T-helper 2 cell (primary cell): ENCODE results near the gene PNMA6F.
"Not testable (repeated sequence)": the region's sequence is repeated elsewhere in the genome, so short reads cannot be mapped to it uniquely, and the experiment has no call there.

Source experiments
- DNase-seq, 5 experiments: peaks; one replicate each; pipeline versions ENCODE4 v3.0.0 to v3.0.0-alpha.2; 2012 to 2022

PNMA6F gene

DNA sequence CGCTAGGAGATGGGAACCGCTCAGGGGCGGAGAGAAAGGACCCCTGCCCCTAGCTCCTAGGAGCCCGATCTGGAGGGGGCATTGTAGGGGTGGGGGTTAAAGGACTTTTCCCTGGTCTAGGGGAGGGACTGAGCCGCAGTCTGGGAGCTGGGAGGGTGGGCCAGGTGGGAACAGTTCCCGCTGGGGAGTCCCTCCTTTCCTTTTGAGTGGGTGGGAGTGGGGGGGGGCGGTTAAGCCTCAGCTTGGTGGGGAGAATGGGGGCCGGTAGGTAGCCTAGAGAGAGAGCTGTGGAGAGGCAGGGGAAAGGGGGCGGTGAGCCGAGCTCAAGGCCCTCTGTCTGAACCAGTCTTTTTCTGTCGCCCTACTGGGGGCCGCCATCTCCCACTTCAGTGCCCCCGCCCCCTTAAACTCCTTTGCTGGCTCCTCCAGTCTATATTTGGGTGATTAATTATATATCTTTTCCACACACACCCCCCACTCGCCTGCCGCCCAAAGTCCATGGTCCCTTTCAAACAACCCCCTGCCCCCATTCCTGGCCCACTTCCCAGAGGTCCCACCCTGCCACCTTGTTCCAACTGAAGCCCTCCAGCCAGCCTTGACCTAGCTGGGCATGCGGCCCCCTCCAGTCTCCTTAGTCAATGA lies 13.2 kb upstream of the PNMA6F start:
- no peak for DNase-seq

DNA sequence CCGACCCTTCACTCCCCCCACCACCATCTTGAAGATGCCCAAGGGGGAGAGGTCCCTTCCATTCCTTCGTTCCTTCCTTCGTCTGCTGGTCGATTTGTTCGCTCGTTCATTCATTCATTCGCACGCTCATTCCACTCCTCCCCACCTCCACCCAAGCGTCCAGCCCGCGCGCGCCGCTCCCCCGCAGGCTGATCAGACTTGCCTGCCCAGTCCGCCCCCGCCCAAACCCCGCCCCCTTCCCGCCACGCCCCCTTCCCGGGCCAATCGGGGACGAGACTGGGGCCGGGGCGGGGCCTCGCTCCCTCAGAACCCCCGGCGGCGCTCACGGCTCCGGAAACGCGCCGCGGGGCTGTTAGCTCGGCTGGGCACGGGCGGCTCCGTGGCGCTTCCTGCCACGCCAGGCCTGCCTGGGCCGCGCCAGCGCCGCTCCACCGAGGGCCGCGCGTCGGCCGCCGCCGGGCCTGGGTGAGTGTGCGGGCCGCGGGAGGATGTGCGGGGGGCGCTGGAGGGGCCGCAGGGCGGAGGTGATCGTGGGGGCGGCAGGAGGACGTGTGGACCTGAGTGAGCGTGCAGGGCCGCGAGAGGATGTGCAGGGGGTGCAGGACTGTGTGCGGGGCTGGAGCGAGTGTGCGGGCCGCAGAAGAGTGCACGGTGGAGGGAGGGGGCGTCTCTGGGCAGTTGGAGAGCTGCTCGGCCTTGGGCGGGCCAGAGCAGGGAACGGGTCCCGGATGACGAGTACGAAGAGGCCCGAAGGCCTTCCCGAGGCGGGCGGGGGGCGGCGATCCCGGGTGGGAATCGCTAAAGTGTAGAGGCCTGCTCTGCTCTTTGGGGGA lies 12.5 kb upstream of the PNMA6F start, which contains the start of gene ZNF275:
Gene ZNF275 (plus strand): TSS at position 333 of the 833 bp plus-strand sequence. CDS start 2,527 bp downstream, outside the sequence.
- DNase-seq = peak; percentile 60 to 89 (median 72)

DNA sequence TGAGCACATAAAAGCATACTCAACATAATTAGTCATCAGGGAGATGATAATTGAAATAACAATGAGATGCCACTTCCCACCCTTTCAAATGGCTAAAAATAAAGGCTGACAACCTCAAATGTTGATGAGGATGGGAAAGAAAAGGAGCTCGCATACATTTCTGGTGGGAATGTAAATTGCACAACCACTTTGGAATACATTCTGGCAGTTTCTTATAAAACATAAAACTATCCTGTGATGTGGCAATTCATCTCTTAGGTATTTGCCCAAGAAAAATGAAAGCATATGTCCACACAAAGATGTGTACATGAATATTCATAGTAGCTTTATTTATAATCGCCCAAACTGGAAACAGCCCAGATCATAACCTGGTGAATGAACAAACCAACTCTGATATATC lies 11.7 kb upstream of the PNMA6F start:
- DNase-seq = no peak

DNA sequence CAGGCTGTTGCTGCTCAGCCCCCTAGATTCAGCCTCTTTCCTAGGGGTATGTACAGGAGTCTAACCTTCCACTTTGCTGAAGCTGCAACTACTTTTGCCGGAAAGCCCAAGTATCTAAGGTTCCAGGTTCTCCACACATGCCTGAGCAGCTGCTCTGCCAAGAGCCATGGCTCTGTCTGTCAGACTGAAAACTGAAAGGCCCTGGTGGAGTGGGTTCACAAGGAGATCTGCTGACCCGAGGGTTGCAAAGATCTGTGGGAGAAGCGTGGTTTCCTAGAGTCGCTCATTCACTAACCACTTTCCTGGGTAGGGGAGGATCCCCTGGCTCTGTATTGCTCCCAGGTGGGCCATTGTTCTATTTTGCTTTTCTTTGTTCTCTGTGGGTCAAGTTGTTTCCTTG lies 6.0 kb upstream of the PNMA6F start:
- DNase-seq = no peak

DNA sequence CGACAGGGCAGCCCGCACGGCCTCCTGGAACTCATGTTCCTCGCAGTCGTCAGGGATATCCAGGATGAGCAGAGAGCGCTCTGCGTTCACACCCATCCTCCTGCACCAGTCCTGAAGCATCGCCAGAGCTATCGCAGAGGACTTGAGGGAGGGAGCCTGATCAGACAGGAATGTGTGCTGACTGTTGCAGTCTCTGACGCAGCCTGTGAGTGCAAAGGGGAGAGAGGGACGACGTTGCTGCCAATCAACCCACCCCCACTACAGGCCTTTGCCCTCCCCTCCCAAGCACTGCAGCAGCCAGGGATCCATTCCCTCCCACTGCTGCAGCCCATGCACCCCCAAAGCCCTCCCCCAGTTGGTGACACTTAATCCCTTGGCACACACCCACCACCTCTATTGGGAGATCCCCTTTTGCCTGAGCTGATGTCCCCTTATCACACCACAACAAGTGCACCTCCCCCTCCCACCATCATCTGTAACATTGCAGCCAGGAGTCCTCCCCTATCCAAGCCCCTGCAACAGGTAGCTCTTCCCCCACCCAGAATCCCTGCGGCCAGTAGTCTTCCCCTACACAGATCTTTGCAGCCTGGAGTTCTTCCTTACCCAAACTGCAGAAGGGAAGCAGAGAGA lies 897 bp downstream of the PNMA6F start:
- DNase-seq = no peak

DNA sequence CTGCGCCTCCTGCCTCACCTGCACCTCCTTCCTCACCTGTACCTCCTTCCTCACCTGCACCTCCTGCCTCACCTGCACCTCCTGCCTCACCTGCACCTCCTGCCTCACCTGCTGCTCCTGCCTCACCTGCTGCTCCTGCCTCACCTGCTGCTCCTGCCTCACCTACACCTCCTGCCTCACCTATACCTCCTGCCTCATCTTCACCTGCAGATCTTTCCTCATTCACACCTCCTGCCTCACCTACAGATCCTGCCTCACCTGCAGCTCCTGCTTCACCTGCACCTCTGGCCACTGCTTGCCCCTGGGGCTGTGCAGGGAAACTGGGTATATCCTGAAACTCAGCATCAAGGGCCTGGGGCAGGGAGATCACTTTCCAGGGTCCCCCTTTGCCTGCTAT lies 1.5 kb downstream of the PNMA6F start:
- DNase-seq = not testable (repeated sequence)

DNA sequence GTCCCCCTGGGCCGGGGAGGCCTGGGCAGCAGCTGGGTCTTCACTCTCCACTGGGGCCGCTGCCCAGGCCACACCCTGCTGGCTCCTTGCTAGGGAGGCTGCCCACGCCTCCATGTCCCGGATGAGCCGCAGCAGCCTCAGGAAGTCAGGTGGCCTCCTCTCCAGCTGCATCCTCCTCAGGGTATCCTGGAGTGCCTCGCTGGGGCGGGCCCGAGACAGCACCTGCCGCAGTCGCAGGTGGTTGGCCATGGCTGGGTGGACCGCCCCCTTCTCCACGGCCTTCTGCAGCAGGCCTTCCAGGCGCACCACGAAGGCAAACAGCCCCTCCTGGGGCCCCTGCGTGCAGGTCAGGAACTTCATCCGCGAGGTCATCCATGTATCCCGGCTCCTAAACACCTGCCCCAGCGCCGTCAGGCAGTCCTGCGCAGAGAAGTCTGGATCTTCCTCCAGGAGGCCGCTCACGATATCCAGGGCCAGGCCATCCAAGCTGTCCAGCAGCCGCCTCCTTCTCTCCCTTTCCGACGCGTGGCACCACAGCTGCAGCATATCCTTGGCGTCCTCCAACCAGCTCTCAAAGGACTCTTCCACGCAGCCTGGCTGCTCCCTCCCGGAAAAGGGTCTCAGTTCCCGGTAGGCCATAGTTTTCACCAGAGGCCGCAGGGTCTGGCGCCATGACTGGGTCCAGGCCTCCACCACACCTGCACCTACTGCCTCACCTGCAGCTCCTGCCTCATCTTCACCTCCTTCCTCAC lies 2.1 kb downstream of the PNMA6F start:
- no peak for DNase-seq

DNA sequence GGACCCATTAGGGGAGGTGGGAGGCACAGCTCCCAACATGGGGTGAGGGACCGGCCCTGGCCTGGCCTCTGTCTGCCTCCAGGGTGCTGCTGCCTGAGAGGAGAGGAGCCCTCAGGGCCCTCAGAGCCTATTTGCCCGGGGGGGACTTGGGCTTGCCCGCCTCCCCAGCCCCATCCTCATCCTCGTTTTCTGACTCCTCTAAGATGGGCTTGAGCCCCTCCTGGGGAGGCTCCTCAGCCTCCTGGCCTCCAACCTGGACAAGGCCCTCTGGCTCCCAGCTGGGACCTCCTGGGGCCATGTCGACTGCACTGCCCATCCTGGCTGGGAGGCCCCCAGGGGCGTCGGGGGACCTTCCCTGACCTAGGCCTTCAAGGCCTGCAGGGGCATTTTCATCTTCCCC lies 2.8 kb downstream of the PNMA6F start:
- DNase-seq = no peak

DNA sequence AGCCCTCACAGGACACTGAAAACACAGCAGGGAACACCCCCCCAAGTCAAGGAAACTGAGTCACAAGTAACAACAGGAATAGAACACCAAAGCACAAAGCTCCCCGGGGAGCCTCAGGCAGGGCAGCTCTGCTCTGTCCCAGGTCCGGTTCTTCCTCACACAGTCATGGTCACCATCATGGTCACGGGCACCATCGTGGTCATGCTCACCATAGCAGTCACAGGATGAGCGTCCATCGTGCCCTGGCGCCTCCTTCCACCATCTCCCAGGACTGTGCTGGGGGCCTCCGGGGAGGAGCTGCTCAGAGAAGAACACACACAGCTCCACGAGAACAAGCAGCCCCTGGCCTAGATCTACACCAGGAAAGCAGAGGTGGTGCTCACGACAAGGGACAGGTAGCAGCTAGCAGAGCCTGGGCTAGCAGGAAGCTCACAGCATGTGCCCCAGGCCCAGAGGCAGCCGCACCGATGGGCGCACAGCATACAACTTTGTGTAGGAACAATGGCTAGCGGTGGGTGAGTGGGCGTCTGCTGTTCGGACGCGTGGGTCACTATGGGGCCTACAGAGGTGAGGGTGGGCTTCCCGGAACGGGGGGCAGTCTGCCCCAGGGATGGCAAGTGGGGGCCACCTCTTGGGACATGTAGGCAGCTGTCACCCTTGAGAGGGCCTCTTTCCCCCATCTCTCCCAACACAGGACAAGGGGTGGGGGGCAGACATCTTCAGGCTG lies 3.4 kb downstream of the PNMA6F start:
- no peak for DNase-seq

DNA sequence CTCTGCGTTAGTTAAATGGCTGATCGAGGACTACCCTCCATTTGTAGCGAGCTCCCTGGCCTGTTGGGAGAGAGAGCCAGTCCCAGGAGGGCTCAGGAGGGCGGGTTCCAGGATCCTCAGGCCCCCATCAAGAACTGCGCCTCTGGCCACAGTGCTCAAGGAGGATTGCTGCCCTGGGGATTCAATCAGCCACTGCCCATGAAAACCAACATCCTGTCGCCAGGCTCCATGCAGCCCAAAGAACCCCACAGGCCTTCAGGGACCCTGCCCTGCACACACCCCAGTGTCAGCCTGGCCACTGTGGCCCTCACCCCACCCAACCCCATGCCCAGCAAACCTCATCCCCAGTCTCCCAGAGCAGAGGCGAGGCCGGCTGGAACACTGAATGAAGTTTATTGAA lies 4.3 kb downstream of the PNMA6F start:
- no peak for DNase-seq

DNA sequence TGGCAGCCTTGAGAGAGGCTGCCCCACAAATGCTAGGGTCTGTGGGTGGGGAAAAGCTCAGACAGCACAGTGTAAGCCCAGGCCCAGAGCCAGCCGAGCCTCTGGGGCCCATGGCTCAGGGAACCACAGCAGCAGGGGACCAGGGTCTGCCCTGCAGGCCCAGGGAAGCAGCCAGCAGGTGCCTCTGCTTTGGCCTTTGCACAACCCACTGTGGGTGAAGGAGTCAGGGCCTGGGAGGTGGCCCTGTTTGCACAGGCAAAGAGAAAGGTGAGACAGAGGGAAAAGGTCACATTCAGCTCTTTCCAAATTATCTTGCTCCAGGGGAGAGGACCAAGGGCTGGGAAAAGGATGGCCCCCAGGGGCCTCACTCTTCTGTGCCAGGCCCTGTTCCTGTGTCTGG lies 8.7 kb downstream of the PNMA6F start:
- DNase-seq = no peak

DNA sequence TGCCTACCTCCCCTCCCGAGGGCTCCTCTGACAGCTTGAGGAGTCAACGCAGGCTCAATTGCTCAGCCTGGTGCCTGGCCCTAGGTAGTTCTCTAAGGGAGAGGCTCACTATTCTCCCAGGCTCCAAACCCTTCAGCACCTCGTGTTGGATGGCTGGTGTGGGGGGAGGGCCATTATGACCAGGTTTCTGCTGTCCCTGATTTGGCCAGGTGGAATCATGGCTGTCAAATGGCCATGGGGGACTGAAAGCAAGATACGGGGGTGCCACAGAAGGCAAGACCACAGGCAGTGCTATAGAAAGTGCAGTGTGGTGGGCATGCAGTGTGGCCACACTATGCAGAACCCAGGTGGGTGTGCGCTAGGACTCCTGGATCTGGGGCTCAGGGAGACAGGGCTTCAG lies 9.5 kb downstream of the PNMA6F start:
- DNase-seq = no peak

DNA sequence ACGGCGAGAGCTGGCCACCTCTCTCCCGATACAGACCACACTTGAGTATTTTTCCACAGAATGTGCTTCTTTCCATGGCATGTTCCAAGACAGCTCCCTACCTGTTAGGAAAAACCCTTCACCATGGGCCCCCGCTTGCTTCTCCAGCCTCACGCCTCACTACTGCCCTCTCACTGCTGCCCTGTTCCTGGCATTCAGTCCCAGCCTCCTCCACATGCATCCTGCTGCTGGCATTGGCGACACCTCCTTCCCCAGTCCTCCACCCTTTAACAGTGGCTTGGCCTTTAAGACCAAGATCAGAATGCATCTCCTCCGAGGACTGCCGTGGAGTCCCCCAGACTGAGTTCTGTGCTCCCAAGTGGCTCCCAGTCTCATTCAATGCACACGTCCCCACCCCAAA lies 10.7 kb downstream of the PNMA6F start:
- no peak for DNase-seq

DNA sequence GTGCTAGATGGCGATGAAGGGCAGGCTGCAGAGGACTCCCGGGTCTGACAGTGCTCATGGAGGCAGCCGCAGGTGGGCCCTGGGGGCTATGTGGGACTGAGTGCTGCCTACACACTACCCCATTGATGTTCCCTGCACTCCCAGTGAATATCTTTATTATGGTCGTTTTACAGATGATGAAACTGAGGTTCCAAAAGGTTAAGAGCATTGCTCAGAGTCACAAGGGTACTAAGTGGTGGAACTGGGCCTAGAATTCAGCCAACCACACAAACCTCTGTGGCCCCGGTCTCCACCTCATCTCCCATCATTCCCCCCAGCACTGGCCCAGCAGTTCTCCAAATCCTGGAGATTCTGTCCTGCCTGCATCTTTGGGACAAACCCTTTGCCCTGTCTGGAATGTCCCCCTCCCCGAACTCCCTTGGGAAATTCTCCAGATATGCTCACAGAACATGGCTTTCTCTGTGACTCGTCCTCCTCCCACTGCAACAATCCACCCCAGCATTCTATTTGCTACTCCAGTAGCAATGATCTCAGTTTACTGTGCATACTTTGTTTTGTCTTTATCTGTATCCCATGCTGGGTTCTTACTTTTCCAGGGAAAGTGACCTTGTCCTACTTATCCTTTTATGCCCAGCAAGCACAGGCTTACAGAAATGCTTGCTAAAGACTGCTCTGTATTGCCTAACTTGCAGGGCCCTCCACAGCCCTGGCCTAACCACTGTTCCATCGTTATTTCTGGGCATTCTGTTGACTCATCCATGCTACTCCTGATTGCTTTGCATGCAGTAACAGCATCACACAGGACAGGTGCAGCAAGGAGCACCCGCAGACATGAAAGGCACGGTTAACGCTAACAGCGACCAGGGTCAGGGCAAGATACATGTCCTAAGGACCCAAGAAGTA lies 14.0 kb downstream of the PNMA6F start:
- no peak for DNase-seq

DNA sequence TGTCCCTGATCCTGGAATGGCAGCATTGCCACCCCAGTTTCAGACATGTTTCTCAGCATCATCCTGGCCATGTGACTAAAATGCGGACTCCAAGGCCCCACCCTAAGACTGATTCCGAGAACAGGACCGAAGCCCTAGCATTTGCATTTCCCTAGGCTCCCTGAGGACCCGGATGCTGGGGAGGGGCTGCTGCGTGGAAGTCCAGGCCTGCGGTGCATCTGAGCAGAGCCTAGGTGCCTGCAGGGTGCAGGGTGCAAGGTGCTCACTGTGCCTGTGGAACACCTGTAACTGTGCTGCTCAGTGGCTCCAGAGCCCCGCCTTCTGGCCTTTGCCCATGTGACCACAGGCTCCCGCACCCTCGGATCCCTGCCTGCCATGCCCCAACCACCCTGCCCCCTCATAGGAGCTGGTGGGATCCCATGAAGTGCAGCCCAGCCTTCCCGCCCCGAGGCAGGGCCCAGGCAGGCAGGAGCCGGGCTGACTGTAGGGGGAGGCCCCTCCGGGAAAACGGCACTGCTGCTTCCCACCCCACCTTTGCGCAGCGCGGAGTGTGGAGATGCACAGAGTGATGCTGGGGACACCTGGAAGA lies 14.9 kb downstream of the PNMA6F start:
- no peak for DNase-seq

DNA sequence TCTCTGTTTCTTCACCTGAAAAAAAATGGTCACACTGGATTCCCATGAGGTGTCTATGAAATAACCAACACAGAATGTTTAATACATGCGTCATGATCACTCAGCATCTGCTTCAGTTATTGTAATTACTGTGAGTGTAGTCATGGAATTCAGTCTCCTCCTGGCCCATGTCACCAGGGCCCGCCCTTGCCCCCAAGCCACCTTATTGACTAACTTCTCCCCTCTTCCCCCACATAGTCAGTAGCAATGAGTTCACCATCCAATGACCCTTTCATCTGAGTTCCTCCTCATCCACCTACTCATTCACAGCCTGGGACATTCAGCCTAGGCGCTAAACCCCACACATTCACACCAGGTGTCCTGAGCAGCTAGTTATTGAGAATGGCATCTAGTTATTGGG lies 15.6 kb downstream of the PNMA6F start:
- no peak for DNase-seq

DNA sequence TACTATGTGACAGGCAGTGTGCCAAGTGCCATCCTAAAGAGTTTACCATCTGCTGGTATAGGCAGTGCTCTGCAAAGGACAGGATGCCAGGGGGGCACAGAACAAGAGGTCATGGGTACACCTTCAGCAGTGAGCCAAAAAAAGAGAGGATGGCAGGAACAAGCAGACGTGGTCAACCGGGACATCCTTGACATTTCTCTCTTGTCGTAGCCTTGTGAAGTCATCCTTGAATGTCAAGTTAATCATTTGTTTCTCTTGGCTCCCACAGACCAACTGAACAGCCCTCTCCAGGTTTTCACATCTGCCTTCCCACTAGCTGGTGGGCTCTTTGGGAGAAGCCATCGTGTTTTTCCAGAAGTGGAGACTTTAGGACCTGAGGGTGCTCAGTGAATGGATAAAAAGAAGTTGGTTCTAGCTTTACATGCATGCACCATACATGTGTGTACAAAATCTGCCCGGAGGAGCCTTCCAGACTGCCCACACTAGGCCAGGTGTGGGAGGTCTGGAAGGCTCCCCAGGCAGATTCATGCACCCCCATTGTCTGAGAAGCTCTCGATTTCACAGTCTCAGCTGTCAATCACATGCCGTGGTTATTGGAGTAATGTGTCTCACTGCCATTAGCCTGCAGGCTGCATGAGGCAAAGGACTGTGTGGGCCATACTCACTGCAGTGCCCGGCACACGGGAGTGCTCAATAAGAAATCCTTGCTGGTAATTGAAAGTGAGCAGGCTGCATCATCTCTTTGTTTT lies 16.4 kb downstream of the PNMA6F start:
- DNase-seq = no peak

DNA sequence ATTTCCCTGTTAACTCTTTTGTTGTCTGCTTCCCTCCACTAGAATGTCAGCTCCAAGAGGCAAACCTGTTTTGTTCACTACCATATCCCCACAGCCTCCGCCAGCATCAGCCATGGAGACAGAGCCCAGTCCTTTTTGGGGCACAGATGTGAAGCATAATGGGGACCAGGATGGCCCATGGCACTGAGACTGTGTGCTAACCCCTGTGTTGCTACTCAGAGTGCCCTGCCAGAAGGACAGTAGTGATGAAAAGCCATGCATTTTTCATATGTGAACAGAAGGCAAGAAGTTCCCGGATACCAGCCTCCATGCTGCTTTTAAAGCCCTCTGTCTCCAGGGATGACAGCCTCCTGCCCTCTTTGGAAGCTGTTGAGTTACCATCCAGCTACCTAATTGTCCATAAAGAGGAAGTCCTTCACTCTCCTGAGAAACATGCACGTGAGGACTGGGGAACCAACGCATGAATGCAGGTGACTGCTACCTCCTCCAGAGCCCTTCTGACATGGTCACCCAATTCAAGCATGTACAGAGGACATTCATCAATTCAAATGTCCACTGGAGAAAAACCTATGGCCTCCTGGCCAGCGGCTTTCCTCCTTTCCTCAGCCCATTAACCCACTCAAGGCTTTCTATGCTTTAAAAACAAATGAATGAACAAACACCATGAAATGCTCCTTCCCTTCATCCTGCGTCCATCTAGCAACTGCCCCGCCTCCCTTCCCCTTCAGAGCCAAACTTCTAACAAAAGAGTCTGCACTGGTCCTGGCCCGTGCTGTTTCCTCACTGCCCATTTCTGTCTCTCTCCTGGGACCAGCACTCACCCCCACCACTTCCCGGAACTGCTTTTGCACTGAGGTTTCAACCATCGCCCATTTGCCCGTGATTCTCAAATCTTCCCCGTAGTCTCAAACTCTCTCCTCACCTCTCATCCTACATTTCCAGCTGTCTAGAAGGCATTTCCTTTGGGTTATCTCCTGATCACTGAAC lies 18.0 kb downstream of the PNMA6F start:
- no peak for DNase-seq

DNA sequence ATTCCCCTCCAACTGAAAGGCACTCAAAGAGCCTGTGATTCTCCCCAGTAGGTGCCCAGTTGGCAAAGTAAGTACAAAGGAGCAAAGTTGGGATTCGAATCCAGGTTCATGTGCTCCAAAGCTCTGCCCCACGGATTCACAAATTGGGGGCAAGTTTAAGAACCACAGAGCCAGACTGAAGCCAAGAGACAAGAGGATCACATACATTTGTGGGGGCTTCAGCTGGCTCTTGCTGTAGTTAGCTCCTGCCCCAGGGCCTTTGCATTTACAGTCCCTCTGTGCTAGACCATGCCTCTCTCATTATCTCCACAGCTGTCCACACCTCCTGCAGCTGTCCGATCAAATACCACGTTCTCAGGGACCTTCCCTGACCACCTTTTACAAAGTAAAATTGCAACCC lies 18.8 kb downstream of the PNMA6F start:
- no peak for DNase-seq
